HG03280 (cell line): ENCODE data around the gene NR1I3.
A peak's percentile ranks its signal among the peaks of the same experiment; 100 is the strongest.
"Not testable (repeated sequence)": the region's sequence is repeated elsewhere in the genome, so short reads cannot be mapped to it uniquely, and the experiment has no call there.

Experiments used
- ATAC-seq: cut with Tn5 transposase; IDR thresholded peaks from one replicate; pipeline ENCODE4 v1.9.1; 2021; ENCODE audit warnings: mild to moderate bottlenecking, moderate library complexity; ENCODE audit not compliant: unreplicated experiment

Gene NR1I3

DNA sequence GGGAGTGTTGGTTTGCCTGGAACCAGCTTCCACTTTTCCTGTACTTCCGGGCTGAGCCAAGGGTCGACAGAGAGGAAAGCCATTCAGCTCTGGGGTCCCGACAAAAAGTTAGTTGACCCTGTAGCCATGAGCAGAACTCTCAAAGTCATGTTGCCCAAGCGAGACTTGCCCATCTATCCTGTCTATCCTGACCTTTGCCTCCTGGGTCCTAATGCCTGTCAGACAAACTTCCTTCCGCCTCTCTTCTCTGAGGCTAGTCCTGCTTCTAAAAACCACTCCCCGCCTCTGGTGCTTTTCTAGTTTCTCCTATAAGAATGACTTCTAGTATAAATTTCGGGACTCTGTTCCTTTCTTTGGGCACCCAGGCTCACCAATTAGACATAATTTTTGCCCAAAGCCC, 12.8 kb upstream of the NR1I3 start:
- ATAC-seq: no peak

DNA sequence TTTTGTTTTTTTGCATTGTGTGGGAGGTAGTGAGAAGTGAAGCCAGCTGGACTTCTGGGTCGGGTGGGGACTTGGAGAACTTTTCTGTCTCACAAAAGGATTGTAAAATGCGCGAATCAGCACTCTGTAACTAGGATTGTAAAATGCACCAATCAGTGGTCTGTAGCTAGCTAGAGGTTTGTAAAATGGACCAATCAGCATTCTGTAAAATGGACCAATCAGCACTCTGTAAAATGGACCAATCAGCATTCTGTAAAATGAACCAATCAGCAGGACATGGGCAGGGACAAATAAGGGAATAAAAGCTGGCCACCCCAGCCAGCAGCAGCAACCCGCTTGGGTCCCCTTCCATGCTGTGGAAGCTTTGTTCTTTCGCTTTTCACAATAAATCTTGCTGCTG, 12.1 kb upstream of the NR1I3 start:
- not testable (repeated sequence) for ATAC-seq

DNA sequence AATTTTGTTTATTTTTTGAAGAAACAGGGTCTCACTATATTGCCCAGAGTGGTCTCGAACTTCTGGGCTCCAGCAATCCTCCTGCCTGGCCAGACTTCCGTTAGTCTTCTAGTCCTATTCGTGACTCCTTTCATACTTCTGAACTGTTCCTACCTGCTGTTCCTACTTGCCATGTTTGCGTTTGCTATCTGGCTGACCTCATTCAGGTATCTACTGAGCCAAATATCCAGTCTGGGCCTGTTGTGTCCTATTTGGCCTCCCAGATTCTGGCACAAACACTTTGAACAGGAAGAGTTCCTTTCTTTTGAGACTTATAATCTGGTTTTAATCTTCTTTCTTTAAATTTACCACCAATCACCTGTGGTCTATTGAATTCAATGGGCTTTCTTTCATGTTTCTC, 6.9 kb upstream of the NR1I3 start:
- no peak for ATAC-seq

DNA sequence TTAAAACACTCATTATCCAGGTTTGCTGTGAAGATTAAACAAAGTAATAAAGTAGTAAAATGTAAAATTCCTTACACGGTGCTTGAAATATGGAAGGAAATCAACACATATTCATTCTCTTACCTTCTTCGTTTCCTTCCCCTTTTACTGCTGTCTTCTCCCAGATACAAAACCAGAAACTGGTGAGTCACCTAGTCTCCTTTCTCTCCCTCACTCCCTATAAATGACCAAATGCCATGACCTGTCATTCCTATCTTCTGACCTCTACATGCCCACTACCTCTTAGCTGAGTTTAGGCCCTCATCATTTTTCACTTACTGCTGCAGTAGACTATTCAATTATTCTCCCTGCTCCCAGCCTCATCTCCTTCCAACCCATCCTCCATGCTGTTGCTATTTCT, 4.3 kb upstream of the NR1I3 start:
- ATAC-seq: no peak

DNA sequence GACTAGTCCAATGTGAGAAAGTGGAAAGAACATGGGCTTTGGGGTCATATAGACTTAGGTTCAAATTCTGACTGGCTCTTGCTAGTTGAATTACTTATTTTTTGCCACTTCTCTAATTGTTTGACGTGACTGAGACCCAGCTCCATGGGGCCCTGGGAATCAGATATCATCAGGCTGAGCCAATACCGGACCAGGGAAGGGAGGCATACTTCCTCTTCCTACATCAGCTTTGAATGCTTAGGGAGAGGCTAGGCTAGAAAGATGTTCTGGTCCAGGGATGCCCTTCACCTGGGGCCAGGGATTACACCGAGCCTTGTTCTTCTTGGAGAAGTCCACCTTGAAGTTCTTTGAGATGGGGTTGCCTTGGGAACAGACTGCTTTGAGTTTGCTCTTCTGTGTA, 3.7 kb upstream of the NR1I3 start:
- no peak for ATAC-seq

DNA sequence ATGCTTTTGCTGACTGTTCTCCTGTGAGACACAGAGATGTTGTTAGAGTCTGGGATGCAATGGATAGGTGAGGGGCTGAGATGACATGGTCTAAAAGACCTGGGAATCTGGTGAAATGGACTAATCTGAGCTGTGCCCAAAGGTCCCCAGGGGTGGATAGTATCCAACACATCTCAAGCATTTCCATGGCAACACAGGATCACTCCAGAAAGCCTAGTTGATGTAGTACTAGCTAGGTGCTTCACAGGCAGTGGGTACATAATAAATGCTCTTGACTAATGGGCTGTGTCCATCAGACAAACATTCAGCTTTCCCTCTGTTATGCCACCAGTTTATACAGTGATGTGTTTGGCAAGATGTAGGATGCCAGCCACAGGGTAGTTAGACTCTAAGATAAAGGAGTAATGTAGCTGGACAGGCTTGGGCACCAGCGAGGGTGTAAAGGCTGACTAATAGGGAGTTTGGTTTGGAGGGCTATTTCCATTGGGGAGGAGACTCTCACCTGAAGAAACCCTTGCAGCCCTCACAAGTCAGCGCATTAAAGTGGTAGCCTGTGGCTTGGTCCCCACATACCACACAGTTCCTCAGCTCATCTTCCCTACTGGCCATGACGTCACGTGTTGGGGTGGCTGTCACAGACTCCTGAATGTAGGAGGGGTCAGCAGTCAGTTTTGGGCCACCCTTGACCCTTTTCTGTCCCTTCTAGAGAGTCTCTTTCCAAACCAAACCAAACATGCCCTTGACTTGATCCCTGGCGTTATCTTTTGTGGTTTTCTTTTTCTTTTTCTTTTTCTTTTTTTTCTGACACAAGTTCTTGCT, 1.8 kb downstream of the NR1I3 start:
- ATAC-seq: no peak

DNA sequence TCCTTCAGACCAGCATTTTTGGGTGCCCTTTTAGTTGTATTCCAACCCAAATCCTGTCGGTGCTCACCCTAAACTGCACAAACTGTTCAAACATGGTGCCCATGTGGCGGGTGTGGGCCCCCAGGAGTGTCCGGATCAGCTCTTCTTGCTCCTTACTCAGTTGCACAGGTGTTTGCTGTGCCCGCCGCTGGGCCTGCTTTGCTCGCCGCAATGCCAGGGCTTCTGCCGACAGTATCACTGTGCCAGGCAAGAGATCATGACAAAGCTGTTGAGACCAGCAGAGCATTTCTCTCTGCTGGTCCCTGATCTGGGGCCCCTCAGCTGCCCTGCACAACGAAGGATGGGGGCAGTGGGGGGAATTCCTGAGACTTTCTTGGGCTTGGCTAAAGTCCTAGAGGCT, 4.9 kb downstream of the NR1I3 start:
- ATAC-seq: no peak

DNA sequence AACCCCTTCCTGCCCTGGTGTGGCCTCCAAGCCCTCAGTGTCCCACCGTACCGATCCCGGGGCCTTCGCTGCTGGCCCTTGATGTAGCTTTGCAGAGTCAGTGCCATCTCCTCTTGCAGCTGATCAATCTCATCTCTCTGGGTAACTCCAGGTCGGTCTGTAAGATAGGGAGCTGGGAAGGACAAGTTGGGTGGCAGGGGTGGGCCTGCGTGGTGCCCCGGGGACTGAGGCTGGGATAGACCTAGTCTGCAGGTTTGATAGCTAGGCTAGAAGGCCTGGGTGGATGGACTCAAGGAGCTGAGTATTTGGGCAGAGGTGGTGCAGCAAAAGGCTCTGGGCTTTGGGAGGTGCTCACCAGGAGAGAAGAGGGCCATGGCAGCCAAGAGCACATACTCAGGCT, 7.2 kb downstream of the NR1I3 start:
- ATAC-seq: no peak

DNA sequence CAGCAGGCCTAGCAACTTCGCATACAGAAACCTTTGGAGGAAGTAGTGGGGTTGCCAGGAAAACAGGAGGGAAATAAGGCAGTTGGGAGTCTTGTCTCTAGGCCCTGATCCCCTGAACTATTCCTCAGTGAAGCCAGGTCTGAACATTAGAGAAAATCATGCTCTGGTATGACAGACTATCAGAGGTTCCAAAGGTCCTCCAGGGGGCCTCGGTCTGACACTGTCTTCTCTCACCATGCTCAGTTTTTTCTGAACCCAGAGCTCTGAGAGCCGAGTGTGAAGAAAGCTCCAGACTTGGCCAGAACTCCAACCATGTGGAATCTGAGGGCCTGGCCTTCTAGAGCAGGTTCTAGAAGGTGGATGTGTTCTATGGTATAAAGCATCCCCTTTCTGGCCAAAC, 8.1 kb downstream of the NR1I3 start:
- no peak for ATAC-seq

DNA sequence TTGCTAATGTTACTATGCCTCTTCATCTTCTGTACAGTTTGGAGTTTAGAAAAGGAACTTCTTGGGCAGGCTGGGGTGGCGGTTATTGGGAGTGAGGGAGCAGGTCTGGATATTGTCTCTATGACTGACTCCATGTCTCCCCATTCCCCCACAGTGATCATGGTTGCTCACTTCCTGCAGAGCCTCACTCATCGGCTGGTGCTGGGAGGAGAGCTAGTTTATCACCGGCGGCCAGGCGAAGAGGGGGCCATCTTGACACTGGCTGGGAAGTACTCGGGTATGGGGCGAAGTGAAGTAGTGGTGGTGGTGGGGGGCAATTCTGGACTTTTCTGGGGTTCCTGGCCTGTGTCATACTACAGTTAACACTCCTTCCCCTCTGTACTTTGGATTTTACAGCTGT, 10.0 kb downstream of the NR1I3 start:
- no peak for ATAC-seq

DNA sequence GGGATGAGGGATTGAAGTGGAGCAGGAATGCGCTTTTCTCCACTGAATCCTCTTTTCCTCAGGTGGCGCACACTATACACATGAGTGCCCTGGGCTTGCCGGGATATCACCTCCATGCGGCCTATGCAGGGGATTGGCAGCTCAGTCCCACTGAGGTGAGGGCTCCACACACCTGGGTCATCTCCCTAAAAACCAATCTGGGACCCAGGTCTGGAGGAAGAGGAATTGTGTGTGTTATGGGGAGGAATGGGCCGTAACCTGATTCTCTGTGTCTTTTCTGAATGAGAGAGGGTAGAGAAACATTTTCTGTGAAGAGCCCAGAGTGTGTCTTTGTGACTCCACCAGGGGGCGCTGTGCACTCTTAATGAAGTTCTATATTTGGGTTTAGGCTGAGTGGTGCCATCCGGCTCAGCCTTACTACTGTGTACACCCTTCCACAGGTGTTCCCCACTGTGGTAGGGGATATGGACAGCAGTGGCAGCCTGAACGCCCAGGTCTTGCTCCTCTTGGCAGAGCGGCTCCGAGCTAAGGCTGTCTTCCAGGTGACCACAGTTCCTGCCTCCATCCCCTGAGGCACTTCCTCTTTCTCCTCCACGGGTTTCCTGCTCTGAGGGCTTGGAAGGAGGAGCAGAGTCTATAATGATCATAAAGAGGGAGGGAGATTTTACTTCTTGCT, 10.7 kb downstream of the NR1I3 start:
- peak; percentile 34 for ATAC-seq

DNA sequence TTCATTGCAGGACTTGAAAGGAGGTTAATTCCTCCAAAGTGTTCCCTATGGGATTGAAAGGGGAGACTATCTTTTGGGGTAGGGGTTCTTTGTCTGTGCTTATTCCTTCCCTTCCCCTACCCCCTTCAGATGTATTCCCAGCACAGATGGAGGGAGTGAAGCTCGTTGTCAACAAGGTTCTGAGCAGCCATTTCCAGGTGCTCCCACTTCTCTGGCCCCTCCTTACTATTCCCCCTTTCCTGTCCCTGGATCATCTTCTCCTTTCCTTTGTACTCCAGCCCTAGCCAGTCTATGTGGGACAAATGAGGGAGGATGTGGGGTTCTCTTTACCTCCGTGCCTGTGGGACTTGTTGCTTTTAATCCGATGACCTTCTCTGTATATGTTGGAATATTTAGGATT, 11.2 kb downstream of the NR1I3 start:
- ATAC-seq: no peak

DNA sequence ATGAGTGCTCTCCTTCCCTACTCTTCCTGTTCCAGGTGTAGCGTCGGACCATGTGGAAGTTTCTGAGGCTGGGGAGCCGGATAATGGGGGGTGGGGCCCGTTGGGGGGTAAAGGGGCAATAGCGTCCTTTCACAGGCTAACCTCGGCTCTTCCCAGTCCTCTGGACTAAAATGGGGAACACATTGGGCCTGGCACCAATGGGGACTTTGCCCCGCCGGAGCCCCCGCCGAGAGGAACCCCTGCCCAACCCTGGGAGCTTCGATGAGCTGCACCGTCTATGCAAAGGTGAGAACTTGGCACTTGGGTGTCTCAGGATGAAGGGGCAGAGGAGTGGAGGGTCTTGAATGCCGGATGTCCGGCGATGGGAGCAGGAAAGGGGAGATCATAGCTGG, 11.7 kb downstream of the NR1I3 start:
- ATAC-seq: no peak

DNA sequence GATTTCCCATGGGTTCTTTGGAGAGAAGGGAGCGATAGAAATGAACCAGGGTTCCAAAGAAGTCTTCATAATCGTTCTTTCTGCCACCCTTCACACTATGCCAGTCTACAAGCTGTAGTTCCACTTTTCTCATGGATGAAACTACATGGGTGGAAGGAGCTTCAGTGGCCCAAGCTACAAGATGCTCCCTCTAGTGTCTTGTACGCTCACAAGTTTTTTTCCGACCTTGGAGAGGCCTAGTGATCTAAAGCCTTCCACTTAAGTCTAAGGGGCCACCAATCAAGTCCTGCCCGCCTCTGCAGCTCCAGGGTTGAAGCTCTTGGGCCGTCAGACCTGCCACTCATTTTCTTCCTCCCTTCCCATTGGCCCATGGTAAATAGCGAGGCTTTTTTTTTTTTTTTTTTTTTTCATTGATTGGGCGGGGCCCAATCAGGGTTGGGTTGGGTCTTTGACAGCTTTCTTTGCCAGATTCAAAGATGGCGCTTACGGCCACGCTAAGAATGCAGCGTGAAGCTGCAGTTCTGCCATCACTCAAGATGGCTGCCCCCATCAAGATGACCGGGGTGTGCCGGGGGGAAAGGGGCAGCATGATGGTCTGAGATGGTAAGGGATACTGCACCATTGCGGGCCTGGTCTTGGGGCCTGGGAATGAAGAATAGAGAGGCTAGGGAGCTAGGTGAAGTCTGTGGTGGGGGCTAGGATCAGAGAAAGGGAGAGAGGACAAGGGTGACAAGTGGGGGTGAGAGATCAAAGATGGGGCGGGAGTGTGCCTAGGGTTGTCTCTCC, 12.3 kb downstream of the NR1I3 start, which contains the start of gene TOMM40L:
Gene TOMM40L, plus strand, starts transcription at position 527 of the 786 bp plus-strand sequence. CDS start 430 bp downstream, outside the sequence.
- ATAC-seq: peak; percentile 98

DNA sequence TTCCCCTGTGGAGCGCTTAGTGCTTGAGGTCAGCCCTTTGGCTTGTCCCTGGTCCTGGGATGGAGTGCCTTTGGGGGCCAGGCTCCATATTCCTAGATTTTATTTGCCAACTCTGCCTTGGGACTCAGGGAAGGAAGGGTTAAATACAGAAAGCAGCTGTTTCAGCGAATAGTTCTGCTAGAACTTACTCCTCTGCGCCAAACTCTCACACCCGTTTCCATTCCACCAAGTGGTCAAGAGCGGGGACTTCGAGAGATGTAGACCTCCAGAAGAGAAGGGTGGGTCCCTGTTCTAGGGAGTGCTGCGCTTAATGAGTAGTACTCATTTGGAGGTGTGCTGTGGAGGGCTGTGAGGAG, 12.8 kb downstream of the NR1I3 start:
- ATAC-seq: no peak

DNA sequence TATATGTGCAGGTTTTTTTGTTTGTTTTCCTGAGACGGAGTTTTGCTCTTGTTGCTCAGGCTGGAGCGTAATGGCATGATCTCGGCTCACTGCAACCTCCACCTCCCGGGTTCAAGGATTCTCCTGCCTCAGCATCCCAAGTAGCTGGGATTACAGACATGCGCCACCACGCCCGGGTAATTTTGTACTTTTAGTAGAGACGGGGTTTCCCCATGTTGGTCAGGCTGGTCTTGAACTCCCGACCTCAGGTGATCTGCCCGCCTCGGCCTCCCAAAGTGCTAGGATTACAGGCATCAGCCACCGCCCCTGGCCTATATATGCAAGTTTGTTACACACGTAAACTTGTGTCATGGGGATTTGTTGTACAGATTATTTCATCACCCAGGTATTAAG, 13.3 kb downstream of the NR1I3 start:
- not testable (repeated sequence) for ATAC-seq

DNA sequence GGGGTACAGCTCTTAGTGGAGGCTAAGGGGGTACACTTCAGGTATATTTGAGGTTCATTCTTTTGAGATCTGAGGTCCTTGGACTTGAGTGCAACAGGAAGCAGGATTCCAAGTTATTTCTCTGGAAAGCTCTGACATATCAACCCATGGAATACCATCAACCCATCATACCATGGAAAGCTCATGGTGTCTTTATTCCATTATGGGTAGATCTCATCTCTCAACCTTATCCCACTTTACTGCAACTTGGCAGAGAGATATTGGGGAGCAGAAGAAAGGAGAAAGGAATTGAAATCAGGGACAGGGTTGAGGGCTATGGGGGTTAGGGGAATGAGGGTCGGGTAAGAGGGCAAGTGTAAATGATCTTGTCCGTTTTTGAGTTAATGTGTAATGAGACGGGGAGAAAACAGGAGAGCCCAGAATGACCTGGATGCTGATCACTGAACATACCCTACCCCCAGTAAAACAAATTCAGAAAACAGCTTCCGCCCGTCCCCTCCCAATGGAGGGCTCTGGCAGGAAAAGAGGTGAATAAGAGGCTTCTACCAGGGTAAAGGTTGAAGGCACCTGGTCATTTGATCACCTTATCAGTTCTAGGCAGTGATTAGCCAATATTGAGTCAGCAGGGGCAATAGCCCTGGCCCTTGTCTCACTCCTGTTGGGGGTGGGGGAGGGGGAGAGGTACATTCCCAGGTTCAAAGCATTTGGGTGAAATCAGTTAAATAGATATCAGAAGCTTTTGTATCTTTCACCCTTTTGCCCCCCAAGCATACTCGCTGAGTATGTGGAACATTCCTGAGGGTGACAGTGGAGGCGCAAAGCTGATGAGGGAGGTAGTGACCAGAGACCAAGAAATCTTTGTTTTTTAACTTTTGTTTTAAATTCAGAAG, 14.0 kb downstream of the NR1I3 start:
- ATAC-seq: no peak

DNA sequence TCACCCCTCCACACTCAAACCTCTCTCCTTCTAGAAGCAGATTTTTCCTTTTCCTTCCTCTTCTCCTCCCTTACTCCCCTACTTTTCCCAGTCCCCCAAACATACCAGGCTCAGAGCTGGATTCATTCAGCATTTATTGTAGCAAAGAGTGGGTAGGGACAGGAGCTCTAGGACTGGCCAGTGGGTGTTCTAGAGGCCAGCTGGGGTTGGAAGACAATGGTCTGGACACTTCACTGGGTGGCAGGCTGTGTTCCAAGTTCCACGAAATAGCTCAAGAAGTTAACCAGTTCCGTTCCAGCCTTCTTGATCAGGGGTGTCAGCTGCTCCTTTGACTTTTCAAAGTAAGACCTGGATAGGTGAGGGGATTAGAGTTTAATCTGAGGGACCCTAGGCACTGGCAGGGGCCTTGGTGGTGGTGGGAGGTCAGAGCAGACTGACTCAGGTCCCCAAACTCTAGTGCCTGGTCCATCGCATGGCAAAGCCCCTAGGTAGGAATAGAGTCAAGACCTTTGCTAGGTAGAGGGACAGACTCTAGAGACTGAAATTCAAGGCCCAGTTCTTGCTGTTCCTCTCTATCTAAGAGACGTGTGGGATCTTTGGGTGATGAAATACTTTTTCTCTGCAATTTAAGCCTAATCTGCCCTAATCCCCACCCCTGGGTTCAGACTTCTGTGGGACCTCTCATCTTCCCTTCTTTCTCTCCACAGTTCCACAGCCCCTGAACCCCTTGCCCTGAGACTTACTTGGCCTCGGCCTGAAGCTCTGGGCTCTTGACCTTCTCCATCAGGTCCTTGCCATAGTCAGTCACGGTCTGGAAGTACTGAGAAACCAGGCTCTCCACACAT, 15.6 kb downstream of the NR1I3 start:
- ATAC-seq: no peak

DNA sequence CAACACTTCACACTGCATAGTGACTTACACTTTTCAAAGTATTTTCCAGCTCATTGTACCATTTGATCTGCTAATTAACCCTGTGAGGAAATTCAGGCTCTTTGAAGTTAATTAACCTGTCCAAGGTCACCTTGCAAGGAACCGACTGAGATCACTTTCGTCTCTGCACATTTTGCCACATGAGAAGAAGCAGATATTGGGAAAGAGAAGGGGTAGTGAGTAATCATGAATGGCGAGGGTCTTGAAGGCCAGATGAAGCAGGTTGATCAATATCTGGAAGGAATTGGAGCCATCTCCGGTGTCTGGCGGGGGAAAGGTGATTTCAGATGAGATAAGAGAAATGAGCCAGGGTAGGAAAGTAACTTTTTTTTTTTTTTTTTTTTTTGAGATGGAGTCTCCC, 18.0 kb downstream of the NR1I3 start:
- no peak for ATAC-seq
